H1 (cell line): ENCODE results near the gene FBP1. TPM values are rescaled to one million over a fixed set of nuclear protein-coding genes. Genes with fewer than 3 reads are reported as not detected.

Source experiments
- CEBPB ChIP-seq: IDR thresholded peaks from 2 replicates; pipeline ENCODE4 v1.6.1; 2012; ENCODE audit warnings: low read depth, low read length
- CHD1 ChIP-seq: IDR thresholded peaks from 2 replicates; pipeline ENCODE4 v1.6.1; 2012; ENCODE audit warnings: low read depth, low read length, improper control_type of control experiment
- NRF1 ChIP-seq: IDR thresholded peaks from 2 replicates; pipeline ENCODE4 v1.6.1; 2011; ENCODE audit warnings: mild to moderate bottlenecking, low read depth, low read length, improper control_type of control experiment
- ZNF274 ChIP-seq: IDR thresholded peaks from 2 replicates; pipeline ENCODE4 v1.7.0; 2012; ENCODE audit warnings: low read length, borderline replicate concordance; ENCODE audit errors: extremely low read depth
- polyA plus RNA-seq, 7 experiments: library from polyadenylated mRNA; depleted of rRNA in 3 of 7; stranded (reverse) in 5 of 7; unstranded in 2 of 7; fragments of >200 nt in 5 of 7; fragments of 200-250 nt in 2 of 7; gene quantifications; 1 replicate in 5 of 7; 2 replicates in 1 of 7; 4 replicates in 1 of 7; pipeline versions ENCODE4 v1.2.1 to v1.2.3, GENCODE V29; 2011 to 2013; ENCODE audit warnings: missing spikeins in 2 of 7, mixed read lengths in 2 of 7
- total RNA-seq: library from RNA; stranded (reverse); fragmentation: NEBNext Ultra II Directional; extraction: Animal tissue kit (Norgen Biotek cat#: 25700); gene quantifications from 2 replicates; pipeline ENCODE4 v1.2.1, GENCODE V29; 2021

FBP1 gene
- total and polyA plus RNA-seq, 2 of the 8 experiments (the other 6 are each of a cell fraction or from before 2014, with no cell fraction given) = 1.0 to 4.1 TPM

DNA sequence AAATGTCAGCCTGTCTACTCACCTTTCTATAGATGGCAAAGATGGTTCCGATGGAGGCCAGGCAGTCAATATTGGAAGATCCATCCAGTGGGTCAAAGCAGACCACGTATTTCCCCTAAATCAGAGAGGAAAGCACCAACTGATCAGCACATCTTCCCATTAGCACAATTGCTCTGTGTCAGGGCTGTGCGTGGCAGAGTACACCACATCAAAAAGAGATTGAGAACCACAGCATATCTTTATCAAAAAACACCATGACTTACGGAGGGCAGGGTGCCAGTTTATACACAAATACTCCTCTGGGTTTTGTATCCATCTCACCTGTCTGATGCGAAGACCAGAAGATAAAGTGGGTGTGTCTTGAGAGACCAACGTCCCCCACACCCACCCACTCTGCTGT is 54.8 kb downstream of the FBP1 start (continued):
- no peak for TF ChIP-seq CEBPB
- no peak for TF ChIP-seq ZNF274
- TF ChIP-seq NRF1 = no peak
- no peak for TF ChIP-seq CHD1
